Measurements from ENCODE around the gene CCNF.

- TF ChIP-seq POLR2A (IDR thresholded peaks at IDR 0.05) (no peak), CTCF (IDR thresholded peaks at IDR 0.05) (no peak), EP300 (IDR thresholded peaks at IDR 0.05) (no peak)
These were observed 41.9 kb downstream of the CCNF start, which contains the start of gene NTN3 for GRCh38 chr16:2471016-2471652.

Data from ovary (tissue), 3 donors.